WTC11 (cell line): ENCODE results near the gene KAZN. TPM values are rescaled to one million over a fixed set of nuclear protein-coding genes. Genes with fewer than 3 reads are reported as not detected.

ENCODE experiments used
- ATAC-seq: fragments of 200-7000 bp; cut with Tn5 transposase; 2 replicates; pipeline ENCODE4 v1.10.0; 2021; ENCODE audit warnings: mild to moderate bottlenecking, moderate library complexity
- CTCF ChIA-PET: fragments of 300-600 bp; sonication (Branson Sonifier 250); formaldehyde crosslinking; loops from one replicate; lab custom pipeline; 2021; ENCODE audit warnings: antibody characterized with exemption; lab: Charles Lee
- POLR2A ChIA-PET: fragments of 350-600 bp; sonication (Branson Sonifier 250); formaldehyde crosslinking; loops from one replicate; lab custom pipeline; 2021; ENCODE audit warnings: antibody characterized with exemption; lab: Charles Lee
- DNase-seq: peaks from one replicate; pipeline ENCODE4 v3.0.0; 2021; ENCODE audit warnings: low spot score
- H3K27ac Mint-ChIP-seq: 2 replicates; pipeline ENCODE4 v1.8.0; 2021; ENCODE audit warnings: mixed read lengths
- H3K27me3 Mint-ChIP-seq: 2 replicates; pipeline ENCODE4 v1.8.0; 2021; ENCODE audit warnings: low read depth, mild to moderate bottlenecking, moderate library complexity, mixed read lengths
- H3K36me3 Mint-ChIP-seq: 2 replicates; pipeline ENCODE4 v1.8.0; 2021; ENCODE audit warnings: mixed read lengths
- H3K4me1 Mint-ChIP-seq: 2 replicates; pipeline ENCODE4 v1.8.0; 2022; ENCODE audit warnings: mixed read lengths
- H3K4me3 Mint-ChIP-seq: 2 replicates; pipeline ENCODE4 v1.8.0; 2021; ENCODE audit warnings: mild to moderate bottlenecking, moderate library complexity, mixed read lengths
- H3K9me3 Mint-ChIP-seq: 2 replicates; pipeline ENCODE4 v1.8.0; 2021; ENCODE audit warnings: mixed read lengths
- HMGA2 ChIP-seq: fragments of 250-450 bp; sonication (Bioruptor Pico); IDR thresholded peaks from 2 replicates; pipeline ENCODE4 v1.4.0; 2021; ENCODE audit warnings: mild to moderate bottlenecking, moderate library complexity
- NFATC4 ChIP-seq: fragments of 250-450 bp; sonication (Bioruptor Pico); IDR thresholded peaks from 2 replicates; pipeline ENCODE4 v1.9.0; 2021; ENCODE audit warnings: mild to moderate bottlenecking
- RELA ChIP-seq: sonication (generic); formaldehyde crosslinking; IDR thresholded peaks from 2 replicates; pipeline ENCODE4 v1.8.1; 2022; ENCODE audit warnings: missing genetic modification reagents, mild to moderate bottlenecking, borderline replicate concordance
- TCF7 ChIP-seq: sonication (generic); formaldehyde crosslinking; IDR thresholded peaks from 2 replicates; pipeline ENCODE4 v1.8.0; 2022; ENCODE audit warnings: mild to moderate bottlenecking, low read depth, missing genetic modification reagents, moderate library complexity
- ZBTB21 ChIP-seq: sonication (generic); formaldehyde crosslinking; IDR thresholded peaks from 2 replicates; pipeline ENCODE4 v1.8.1; 2023; ENCODE audit warnings: mild to moderate bottlenecking, missing genetic modification reagents, borderline replicate concordance
- ZNF138 ChIP-seq: sonication (generic); formaldehyde crosslinking; conservative IDR thresholded peaks from 2 replicates; pipeline ENCODE4 v1.8.1; 2022; ENCODE audit warnings: mild to moderate bottlenecking, moderate library complexity, missing genetic modification reagents
- ZNF263 ChIP-seq: sonication (generic); formaldehyde crosslinking; IDR thresholded peaks from 2 replicates; pipeline ENCODE4 v1.8.1; 2022; ENCODE audit warnings: low read depth, mild to moderate bottlenecking, moderate library complexity, missing genetic modification reagents
- ZNF396 ChIP-seq: fragments of 250-450 bp; sonication (Bioruptor Pico); IDR thresholded peaks from 2 replicates; pipeline ENCODE4 v1.8.0; 2021; ENCODE audit warnings: mild to moderate bottlenecking, moderate library complexity, borderline replicate concordance
- total RNA-seq: library from RNA; stranded (reverse); gene quantifications from 3 replicates; pipeline ENCODE4 v1.2.3, GENCODE V29; 2021
- TF ChIP-seq, protein P1 (sequence below): sonication (generic); formaldehyde crosslinking; IDR thresholded peaks from 2 replicates; pipeline ENCODE4 v1.8.1; 2023; ENCODE audit warnings: mild to moderate bottlenecking, missing genetic modification reagents, moderate library complexity
- TF ChIP-seq, protein P2 (sequence below): fragments of 250-450 bp; sonication (Bioruptor Pico); IDR thresholded peaks from 2 replicates; pipeline ENCODE4 v2.1.2; 2022; ENCODE audit warnings: mild to moderate bottlenecking, moderate library complexity
- TF ChIP-seq, protein P3 (sequence below): sonication (generic); formaldehyde crosslinking; IDR thresholded peaks from 2 replicates; pipeline ENCODE4 v1.8.1; 2023; ENCODE audit warnings: mild to moderate bottlenecking, missing genetic modification reagents
- TF ChIP-seq, protein P4 (sequence below): sonication (generic); formaldehyde crosslinking; IDR thresholded peaks from 2 replicates; pipeline ENCODE4 v1.8.0; 2023; ENCODE audit warnings: missing genetic modification reagents
- TF ChIP-seq, protein P5 (sequence below): fragments of 250-450 bp; sonication (Bioruptor Pico); IDR thresholded peaks from 2 replicates; pipeline ENCODE4 v1.9.0; 2021; ENCODE audit warnings: mild to moderate bottlenecking, borderline replicate concordance
- TF ChIP-seq, protein P6 (sequence below): fragments of 250-450 bp; sonication (Bioruptor Pico); IDR thresholded peaks from 2 replicates; pipeline ENCODE4 v1.9.0; 2021; ENCODE audit warnings: mild to moderate bottlenecking
- TF ChIP-seq, protein P7 (sequence below): fragments of 250-450 bp; sonication (Bioruptor Pico); IDR thresholded peaks from 2 replicates; pipeline ENCODE4 v1.9.0; 2021; ENCODE audit warnings: mild to moderate bottlenecking
- TF ChIP-seq, protein P8 (sequence below): sonication (generic); formaldehyde crosslinking; IDR thresholded peaks from 2 replicates; pipeline ENCODE4 v1.8.1; 2022; ENCODE audit warnings: low read depth, mild to moderate bottlenecking, moderate library complexity, missing genetic modification reagents, borderline replicate concordance
- TF ChIP-seq, protein P9 (sequence below): fragments of 250-450 bp; sonication (Bioruptor Pico); IDR thresholded peaks from 2 replicates; pipeline ENCODE4 v1.8.0; 2021; ENCODE audit warnings: mild to moderate bottlenecking
- TF ChIP-seq, protein P10 (sequence below): sonication (generic); formaldehyde crosslinking; IDR thresholded peaks from 2 replicates; pipeline ENCODE4 v1.8.0; 2022; ENCODE audit warnings: missing genetic modification reagents

KAZN gene
- total RNA-seq, 1 experiment from 2014 or later: 19.9 TPM

DNA sequence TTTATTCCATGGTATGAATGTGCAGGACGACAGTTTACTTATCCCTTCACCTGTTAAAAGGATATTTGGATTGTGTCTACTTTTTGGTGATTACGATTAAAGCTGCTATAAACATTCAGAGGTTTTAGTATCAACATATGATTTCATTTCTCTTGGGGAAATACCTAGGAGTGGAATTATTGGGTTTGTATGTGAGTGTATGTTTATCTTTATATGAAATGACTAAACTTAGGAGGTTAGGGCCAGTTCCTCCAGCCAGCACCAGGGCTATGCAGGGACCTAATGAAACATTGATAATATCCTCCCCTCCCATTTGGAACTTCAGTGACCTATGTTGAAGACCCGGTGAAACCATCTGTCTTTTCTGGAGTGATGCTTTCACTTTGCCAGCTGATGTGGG lies 568.9 kb downstream of the KAZN start:
- H3K9me3 Mint-ChIP-seq: 0 out of 2 replicates have a peak, but pooled peaks cover 3% of the 10 kb centered on the region
- H3K27me3 Mint-ChIP-seq: no peaks in the 10 kb centered on the region
- H3K4me1 Mint-ChIP-seq: peaks cover 32% of the 10 kb centered on the region
- no peak for DNase-seq
- TF ChIP-seq, protein P1, sequence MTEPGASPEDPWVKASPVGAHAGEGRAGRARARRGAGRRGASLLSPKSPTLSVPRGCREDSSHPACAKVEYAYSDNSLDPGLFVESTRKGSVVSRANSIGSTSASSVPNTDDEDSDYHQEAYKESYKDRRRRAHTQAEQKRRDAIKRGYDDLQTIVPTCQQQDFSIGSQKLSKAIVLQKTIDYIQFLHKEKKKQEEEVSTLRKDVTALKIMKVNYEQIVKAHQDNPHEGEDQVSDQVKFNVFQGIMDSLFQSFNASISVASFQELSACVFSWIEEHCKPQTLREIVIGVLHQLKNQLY (CRISPR knock-in tag): no peak
- TF ChIP-seq, protein P2, sequence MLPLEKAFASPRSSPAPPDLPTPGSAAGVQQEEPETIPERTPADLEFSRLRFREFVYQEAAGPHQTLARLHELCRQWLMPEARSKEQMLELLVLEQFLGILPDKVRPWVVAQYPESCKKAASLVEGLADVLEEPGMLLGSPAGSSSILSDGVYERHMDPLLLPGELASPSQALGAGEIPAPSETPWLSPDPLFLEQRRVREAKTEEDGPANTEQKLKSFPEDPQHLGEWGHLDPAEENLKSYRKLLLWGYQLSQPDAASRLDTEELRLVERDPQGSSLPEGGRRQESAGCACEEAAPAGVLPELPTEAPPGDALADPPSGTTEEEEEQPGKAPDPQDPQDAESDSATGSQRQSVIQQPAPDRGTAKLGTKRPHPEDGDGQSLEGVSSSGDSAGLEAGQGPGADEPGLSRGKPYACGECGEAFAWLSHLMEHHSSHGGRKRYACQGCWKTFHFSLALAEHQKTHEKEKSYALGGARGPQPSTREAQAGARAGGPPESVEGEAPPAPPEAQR (CRISPR knock-in tag): no peak
- TF ChIP-seq, protein P3, sequence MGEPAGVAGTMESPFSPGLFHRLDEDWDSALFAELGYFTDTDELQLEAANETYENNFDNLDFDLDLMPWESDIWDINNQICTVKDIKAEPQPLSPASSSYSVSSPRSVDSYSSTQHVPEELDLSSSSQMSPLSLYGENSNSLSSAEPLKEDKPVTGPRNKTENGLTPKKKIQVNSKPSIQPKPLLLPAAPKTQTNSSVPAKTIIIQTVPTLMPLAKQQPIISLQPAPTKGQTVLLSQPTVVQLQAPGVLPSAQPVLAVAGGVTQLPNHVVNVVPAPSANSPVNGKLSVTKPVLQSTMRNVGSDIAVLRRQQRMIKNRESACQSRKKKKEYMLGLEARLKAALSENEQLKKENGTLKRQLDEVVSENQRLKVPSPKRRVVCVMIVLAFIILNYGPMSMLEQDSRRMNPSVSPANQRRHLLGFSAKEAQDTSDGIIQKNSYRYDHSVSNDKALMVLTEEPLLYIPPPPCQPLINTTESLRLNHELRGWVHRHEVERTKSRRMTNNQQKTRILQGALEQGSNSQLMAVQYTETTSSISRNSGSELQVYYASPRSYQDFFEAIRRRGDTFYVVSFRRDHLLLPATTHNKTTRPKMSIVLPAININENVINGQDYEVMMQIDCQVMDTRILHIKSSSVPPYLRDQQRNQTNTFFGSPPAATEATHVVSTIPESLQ (CRISPR knock-in tag): no peak
- TF ChIP-seq, protein P4, sequence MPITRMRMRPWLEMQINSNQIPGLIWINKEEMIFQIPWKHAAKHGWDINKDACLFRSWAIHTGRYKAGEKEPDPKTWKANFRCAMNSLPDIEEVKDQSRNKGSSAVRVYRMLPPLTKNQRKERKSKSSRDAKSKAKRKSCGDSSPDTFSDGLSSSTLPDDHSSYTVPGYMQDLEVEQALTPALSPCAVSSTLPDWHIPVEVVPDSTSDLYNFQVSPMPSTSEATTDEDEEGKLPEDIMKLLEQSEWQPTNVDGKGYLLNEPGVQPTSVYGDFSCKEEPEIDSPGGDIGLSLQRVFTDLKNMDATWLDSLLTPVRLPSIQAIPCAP: no peak
- TF ChIP-seq NFATC4 (CRISPR knock-in tag) (no peak), ZNF396 (CRISPR knock-in tag) (no peak), ZNF263 (CRISPR knock-in tag) (no peak), TCF7 (CRISPR knock-in tag) (no peak), HMGA2 (no peak), ZBTB21 (CRISPR knock-in tag) (no peak), ZNF138 (CRISPR knock-in tag) (no peak), RELA (CRISPR knock-in tag) (no peak)
- TF ChIP-seq, protein P5, sequence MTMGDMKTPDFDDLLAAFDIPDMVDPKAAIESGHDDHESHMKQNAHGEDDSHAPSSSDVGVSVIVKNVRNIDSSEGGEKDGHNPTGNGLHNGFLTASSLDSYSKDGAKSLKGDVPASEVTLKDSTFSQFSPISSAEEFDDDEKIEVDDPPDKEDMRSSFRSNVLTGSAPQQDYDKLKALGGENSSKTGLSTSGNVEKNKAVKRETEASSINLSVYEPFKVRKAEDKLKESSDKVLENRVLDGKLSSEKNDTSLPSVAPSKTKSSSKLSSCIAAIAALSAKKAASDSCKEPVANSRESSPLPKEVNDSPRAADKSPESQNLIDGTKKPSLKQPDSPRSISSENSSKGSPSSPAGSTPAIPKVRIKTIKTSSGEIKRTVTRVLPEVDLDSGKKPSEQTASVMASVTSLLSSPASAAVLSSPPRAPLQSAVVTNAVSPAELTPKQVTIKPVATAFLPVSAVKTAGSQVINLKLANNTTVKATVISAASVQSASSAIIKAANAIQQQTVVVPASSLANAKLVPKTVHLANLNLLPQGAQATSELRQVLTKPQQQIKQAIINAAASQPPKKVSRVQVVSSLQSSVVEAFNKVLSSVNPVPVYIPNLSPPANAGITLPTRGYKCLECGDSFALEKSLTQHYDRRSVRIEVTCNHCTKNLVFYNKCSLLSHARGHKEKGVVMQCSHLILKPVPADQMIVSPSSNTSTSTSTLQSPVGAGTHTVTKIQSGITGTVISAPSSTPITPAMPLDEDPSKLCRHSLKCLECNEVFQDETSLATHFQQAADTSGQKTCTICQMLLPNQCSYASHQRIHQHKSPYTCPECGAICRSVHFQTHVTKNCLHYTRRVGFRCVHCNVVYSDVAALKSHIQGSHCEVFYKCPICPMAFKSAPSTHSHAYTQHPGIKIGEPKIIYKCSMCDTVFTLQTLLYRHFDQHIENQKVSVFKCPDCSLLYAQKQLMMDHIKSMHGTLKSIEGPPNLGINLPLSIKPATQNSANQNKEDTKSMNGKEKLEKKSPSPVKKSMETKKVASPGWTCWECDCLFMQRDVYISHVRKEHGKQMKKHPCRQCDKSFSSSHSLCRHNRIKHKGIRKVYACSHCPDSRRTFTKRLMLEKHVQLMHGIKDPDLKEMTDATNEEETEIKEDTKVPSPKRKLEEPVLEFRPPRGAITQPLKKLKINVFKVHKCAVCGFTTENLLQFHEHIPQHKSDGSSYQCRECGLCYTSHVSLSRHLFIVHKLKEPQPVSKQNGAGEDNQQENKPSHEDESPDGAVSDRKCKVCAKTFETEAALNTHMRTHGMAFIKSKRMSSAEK (CRISPR knock-in tag): no peak
- TF ChIP-seq, protein P6, sequence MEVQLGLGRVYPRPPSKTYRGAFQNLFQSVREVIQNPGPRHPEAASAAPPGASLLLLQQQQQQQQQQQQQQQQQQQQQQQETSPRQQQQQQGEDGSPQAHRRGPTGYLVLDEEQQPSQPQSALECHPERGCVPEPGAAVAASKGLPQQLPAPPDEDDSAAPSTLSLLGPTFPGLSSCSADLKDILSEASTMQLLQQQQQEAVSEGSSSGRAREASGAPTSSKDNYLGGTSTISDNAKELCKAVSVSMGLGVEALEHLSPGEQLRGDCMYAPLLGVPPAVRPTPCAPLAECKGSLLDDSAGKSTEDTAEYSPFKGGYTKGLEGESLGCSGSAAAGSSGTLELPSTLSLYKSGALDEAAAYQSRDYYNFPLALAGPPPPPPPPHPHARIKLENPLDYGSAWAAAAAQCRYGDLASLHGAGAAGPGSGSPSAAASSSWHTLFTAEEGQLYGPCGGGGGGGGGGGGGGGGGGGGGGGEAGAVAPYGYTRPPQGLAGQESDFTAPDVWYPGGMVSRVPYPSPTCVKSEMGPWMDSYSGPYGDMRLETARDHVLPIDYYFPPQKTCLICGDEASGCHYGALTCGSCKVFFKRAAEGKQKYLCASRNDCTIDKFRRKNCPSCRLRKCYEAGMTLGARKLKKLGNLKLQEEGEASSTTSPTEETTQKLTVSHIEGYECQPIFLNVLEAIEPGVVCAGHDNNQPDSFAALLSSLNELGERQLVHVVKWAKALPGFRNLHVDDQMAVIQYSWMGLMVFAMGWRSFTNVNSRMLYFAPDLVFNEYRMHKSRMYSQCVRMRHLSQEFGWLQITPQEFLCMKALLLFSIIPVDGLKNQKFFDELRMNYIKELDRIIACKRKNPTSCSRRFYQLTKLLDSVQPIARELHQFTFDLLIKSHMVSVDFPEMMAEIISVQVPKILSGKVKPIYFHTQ (CRISPR knock-in tag): no peak
- TF ChIP-seq, protein P7, sequence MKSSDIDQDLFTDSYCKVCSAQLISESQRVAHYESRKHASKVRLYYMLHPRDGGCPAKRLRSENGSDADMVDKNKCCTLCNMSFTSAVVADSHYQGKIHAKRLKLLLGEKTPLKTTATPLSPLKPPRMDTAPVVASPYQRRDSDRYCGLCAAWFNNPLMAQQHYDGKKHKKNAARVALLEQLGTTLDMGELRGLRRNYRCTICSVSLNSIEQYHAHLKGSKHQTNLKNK (CRISPR knock-in tag): no peak
- TF ChIP-seq, protein P8, sequence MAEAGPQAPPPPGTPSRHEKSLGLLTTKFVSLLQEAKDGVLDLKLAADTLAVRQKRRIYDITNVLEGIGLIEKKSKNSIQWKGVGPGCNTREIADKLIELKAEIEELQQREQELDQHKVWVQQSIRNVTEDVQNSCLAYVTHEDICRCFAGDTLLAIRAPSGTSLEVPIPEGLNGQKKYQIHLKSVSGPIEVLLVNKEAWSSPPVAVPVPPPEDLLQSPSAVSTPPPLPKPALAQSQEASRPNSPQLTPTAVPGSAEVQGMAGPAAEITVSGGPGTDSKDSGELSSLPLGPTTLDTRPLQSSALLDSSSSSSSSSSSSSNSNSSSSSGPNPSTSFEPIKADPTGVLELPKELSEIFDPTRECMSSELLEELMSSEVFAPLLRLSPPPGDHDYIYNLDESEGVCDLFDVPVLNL (CRISPR knock-in tag): no peak
- TF ChIP-seq, protein P9, sequence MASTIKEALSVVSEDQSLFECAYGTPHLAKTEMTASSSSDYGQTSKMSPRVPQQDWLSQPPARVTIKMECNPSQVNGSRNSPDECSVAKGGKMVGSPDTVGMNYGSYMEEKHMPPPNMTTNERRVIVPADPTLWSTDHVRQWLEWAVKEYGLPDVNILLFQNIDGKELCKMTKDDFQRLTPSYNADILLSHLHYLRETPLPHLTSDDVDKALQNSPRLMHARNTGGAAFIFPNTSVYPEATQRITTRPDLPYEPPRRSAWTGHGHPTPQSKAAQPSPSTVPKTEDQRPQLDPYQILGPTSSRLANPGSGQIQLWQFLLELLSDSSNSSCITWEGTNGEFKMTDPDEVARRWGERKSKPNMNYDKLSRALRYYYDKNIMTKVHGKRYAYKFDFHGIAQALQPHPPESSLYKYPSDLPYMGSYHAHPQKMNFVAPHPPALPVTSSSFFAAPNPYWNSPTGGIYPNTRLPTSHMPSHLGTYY (CRISPR knock-in tag): no peak
- TF ChIP-seq, protein P10, sequence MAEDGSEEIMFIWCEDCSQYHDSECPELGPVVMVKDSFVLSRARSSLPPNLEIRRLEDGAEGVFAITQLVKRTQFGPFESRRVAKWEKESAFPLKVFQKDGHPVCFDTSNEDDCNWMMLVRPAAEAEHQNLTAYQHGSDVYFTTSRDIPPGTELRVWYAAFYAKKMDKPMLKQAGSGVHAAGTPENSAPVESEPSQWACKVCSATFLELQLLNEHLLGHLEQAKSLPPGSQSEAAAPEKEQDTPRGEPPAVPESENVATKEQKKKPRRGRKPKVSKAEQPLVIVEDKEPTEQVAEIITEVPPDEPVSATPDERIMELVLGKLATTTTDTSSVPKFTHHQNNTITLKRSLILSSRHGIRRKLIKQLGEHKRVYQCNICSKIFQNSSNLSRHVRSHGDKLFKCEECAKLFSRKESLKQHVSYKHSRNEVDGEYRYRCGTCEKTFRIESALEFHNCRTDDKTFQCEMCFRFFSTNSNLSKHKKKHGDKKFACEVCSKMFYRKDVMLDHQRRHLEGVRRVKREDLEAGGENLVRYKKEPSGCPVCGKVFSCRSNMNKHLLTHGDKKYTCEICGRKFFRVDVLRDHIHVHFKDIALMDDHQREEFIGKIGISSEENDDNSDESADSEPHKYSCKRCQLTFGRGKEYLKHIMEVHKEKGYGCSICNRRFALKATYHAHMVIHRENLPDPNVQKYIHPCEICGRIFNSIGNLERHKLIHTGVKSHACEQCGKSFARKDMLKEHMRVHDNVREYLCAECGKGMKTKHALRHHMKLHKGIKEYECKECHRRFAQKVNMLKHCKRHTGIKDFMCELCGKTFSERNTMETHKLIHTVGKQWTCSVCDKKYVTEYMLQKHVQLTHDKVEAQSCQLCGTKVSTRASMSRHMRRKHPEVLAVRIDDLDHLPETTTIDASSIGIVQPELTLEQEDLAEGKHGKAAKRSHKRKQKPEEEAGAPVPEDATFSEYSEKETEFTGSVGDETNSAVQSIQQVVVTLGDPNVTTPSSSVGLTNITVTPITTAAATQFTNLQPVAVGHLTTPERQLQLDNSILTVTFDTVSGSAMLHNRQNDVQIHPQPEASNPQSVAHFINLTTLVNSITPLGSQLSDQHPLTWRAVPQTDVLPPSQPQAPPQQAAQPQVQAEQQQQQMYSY (CRISPR knock-in tag): no peak
- H3K36me3 Mint-ChIP-seq: peaks cover 5% of the 10 kb centered on the region; the same call in 1 of the 2 replicates
- POLR2A ChIA-PET: no interaction called here
- CTCF ChIA-PET: no interaction called here
- ATAC-seq: no peak
- H3K4me3 Mint-ChIP-seq: no peak overlapping the region
- no peak overlapping the region for H3K27ac Mint-ChIP-seq
